ENCODE results near the gene PRLR.
"Not testable (repeated sequence)": the region's sequence is repeated elsewhere in the genome, so short reads cannot be mapped to it uniquely, and the experiment has no call there.

DNA sequence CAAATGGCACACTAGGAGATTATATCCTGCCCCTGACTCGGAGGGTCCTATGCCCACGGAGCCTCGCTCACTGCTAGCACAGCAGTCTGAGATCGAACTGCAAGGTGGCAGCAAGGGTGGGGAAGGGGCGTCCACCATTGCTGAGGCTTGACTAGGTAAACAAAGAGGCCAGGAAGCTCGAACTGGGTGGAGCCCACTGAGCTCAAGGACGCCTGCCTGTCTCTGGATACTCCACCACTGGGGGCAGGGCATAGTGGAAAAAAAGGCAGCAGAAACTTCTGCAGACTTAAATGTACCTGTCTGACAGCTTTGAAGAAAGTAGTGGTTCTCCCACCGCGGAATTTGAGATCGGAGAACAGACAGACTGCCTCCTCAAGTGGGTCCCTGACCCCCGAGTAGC lies 125.7 kb downstream of the PRLR start:
- TF ChIP-seq EZH2 (IDR thresholded peaks at IDR 0.05; ENCODE audit: low read depth, low read length, severe bottlenecking); POLR2AphosphoS5 (IDR thresholded peaks at IDR 0.05; ENCODE audit: low read depth, low read length); RAD21 (IDR thresholded peaks at IDR 0.05 in 1 of 2, conservative IDR thresholded peaks at IDR 0.05 in 1 of 2; ENCODE audit: low read depth in 2 of 2, low read length in 2 of 2); POLR2A (IDR thresholded peaks at IDR 0.05; ENCODE audit: control extremely low read depth in 1 of 2, low read depth in 2 of 2, low read length in 2 of 2); CBX5 (IDR thresholded peaks at IDR 0.05; ENCODE audit: low read depth, low read length); JUND (IDR thresholded peaks at IDR 0.05; ENCODE audit: low read length); SIN3A (conservative IDR thresholded peaks at IDR 0.05 in 1 of 2, IDR thresholded peaks at IDR 0.05 in 1 of 2; ENCODE audit: low read depth in 1 of 2, low read length in 2 of 2); HDAC2 (IDR thresholded peaks at IDR 0.05; ENCODE audit: borderline replicate concordance in 1 of 2, low read depth in 2 of 2, low read length in 2 of 2): not testable (repeated sequence)
- TF ChIP-seq, protein P1, sequence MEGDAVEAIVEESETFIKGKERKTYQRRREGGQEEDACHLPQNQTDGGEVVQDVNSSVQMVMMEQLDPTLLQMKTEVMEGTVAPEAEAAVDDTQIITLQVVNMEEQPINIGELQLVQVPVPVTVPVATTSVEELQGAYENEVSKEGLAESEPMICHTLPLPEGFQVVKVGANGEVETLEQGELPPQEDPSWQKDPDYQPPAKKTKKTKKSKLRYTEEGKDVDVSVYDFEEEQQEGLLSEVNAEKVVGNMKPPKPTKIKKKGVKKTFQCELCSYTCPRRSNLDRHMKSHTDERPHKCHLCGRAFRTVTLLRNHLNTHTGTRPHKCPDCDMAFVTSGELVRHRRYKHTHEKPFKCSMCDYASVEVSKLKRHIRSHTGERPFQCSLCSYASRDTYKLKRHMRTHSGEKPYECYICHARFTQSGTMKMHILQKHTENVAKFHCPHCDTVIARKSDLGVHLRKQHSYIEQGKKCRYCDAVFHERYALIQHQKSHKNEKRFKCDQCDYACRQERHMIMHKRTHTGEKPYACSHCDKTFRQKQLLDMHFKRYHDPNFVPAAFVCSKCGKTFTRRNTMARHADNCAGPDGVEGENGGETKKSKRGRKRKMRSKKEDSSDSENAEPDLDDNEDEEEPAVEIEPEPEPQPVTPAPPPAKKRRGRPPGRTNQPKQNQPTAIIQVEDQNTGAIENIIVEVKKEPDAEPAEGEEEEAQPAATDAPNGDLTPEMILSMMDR (IDR thresholded peaks at IDR 0.05; ENCODE audit: control extremely low read depth in 1 of 3, insufficient read depth in 1 of 3, low read depth in 1 of 3, low read length in 3 of 3): 0 out of 4 replicates have a peak, but pooled peaks of 1 of the 3 experiments have one; percentile 4
- TF ChIP-seq, protein P2, sequence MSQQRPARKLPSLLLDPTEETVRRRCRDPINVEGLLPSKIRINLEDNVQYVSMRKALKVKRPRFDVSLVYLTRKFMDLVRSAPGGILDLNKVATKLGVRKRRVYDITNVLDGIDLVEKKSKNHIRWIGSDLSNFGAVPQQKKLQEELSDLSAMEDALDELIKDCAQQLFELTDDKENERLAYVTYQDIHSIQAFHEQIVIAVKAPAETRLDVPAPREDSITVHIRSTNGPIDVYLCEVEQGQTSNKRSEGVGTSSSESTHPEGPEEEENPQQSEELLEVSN (IDR thresholded peaks at IDR 0.05): not testable (repeated sequence)
